Stimulated activated CD4-positive, alpha-beta T cell treated with anti-CD3 and anti-CD28 coated beads, Interleukin-12 subunit alpha, Interleukin-12 subunit beta, amount 100 ng/mL, for 4 hours (primary cell): ENCODE measurements around the gene NWD2.
"Not testable (repeated sequence)": the region's sequence is repeated elsewhere in the genome, so short reads cannot be mapped to it uniquely, and the experiment has no call there.

Experiments
- DNase-seq: peaks from one replicate; pipeline ENCODE4 v3.0.0-alpha.2; 2020

Gene NWD2

GRCh38 chr4:37400241-37400881 is 155.8 kb downstream of the NWD2 start:
- DNase-seq: no peak

- not testable (repeated sequence) for DNase-seq
Measured at GRCh38 chr4:37407938-37408826, 163.6 kb downstream of the NWD2 start.

- DNase-seq: not testable (repeated sequence)
Measured at GRCh38 chr4:37413612-37414011, 169.1 kb downstream of the NWD2 start.

GRCh38 chr4:37415845-37416369 is 171.4 kb downstream of the NWD2 start:
- no peak for DNase-seq

GRCh38 chr4:37421614-37422013 is 177.1 kb downstream of the NWD2 start:
- no peak for DNase-seq

GRCh38 chr4:37422102-37422501 is 177.6 kb downstream of the NWD2 start:
- DNase-seq: no peak

- DNase-seq: no peak
Measured at GRCh38 chr4:37422638-37423037, 178.1 kb downstream of the NWD2 start.

- no peak for DNase-seq
Measured at GRCh38 chr4:37423310-37423709, 178.8 kb downstream of the NWD2 start.

GRCh38 chr4:37424753-37425152 is 180.2 kb downstream of the NWD2 start:
- no peak for DNase-seq

GRCh38 chr4:37425857-37426256 is 181.3 kb downstream of the NWD2 start:
- DNase-seq: no peak

GRCh38 chr4:37427193-37427592 is 182.7 kb downstream of the NWD2 start:
- no peak for DNase-seq

- DNase-seq: no peak
Measured at GRCh38 chr4:37429906-37430305, 185.4 kb downstream of the NWD2 start.

- DNase-seq: no peak
Measured at GRCh38 chr4:37430718-37431416, 186.3 kb downstream of the NWD2 start.

GRCh38 chr4:37431417-37431743 is 186.8 kb downstream of the NWD2 start:
- DNase-seq: no peak

- no peak for DNase-seq
Measured at GRCh38 chr4:37434469-37434868, 189.9 kb downstream of the NWD2 start.

- DNase-seq: no peak
Measured at GRCh38 chr4:37436546-37436945, 192.0 kb downstream of the NWD2 start.

- no peak for DNase-seq
Measured at GRCh38 chr4:37437163-37437562, 192.6 kb downstream of the NWD2 start.

- no peak for DNase-seq
Measured at GRCh38 chr4:37438564-37439279, 194.2 kb downstream of the NWD2 start.

- DNase-seq: no peak
Measured at GRCh38 chr4:37439809-37440474, 195.4 kb downstream of the NWD2 start.

- no peak for DNase-seq
Measured at GRCh38 chr4:37440501-37440900, 196.0 kb downstream of the NWD2 start.

GRCh38 chr4:37441231-37442061 is 196.9 kb downstream of the NWD2 start:
- DNase-seq: no peak

- DNase-seq: no peak
Measured at GRCh38 chr4:37442062-37442323, 197.4 kb downstream of the NWD2 start.
